ENCODE data around the gene SYTL2.
"Not testable (repeated sequence)": the region's sequence is repeated elsewhere in the genome, so short reads cannot be mapped to it uniquely, and the experiment has no call there.

Gene SYTL2

GRCh38 chr11:85787168-85787567, 23.8 kb downstream of the SYTL2 start:
- no peak for DNase-seq

- DNase-seq, result no peak
Observed at GRCh38 chr11:85784480-85785265, 26.3 kb downstream of the SYTL2 start.

GRCh38 chr11:85783758-85784157, 27.2 kb downstream of the SYTL2 start:
- DNase-seq, result no peak

- not testable (repeated sequence) for DNase-seq
Observed at GRCh38 chr11:85780780-85781517, 30.0 kb downstream of the SYTL2 start.

- DNase-seq, result no peak
Observed at GRCh38 chr11:85779956-85780640, 30.8 kb downstream of the SYTL2 start.

GRCh38 chr11:85777603-85777972, 33.4 kb downstream of the SYTL2 start:
- DNase-seq, result not testable (repeated sequence)

GRCh38 chr11:85776951-85777602, 33.9 kb downstream of the SYTL2 start:
- DNase-seq, result no peak

GRCh38 chr11:85774256-85775101, 36.5 kb downstream of the SYTL2 start:
- no peak for DNase-seq

GRCh38 chr11:85772695-85773094, 38.2 kb downstream of the SYTL2 start:
- DNase-seq, result no peak

- DNase-seq, result no peak
Observed at GRCh38 chr11:85771568-85771967, 39.4 kb downstream of the SYTL2 start.

GRCh38 chr11:85769771-85770170, 41.2 kb downstream of the SYTL2 start:
- no peak for DNase-seq

GRCh38 chr11:85768473-85769146, 42.3 kb downstream of the SYTL2 start:
- DNase-seq, result no peak

GRCh38 chr11:85767246-85767945, 43.5 kb downstream of the SYTL2 start:
- no peak for DNase-seq

GRCh38 chr11:85766721-85767161, 44.2 kb downstream of the SYTL2 start:
- no peak for DNase-seq

- DNase-seq, result no peak
Observed at GRCh38 chr11:85764796-85765195, 46.1 kb downstream of the SYTL2 start.

- no peak for DNase-seq
Observed at GRCh38 chr11:85762226-85762625, 48.7 kb downstream of the SYTL2 start.

GRCh38 chr11:85759915-85760314, 51.0 kb downstream of the SYTL2 start:
- DNase-seq, result no peak

GRCh38 chr11:85758480-85759039, 52.4 kb downstream of the SYTL2 start:
- no peak for DNase-seq

GRCh38 chr11:85758026-85758425, 52.9 kb downstream of the SYTL2 start:
- no peak for DNase-seq

GRCh38 chr11:85756401-85757200, 54.3 kb downstream of the SYTL2 start:
- no peak for DNase-seq

Data from NCI-H2029 (cell line).